KG1 (cell line): ENCODE data around the gene RAPH1.
A peak's percentile ranks its signal among the peaks of the same experiment; 100 is the strongest.
"Not testable (repeated sequence)": the region's sequence is repeated elsewhere in the genome, so short reads cannot be mapped to it uniquely, and the experiment has no call there.

Experiments
- DNase-seq: peaks from one replicate; lab custom pipeline; 2025; lab: John Stamatoyannopoulos, UW

Gene RAPH1

DNA sequence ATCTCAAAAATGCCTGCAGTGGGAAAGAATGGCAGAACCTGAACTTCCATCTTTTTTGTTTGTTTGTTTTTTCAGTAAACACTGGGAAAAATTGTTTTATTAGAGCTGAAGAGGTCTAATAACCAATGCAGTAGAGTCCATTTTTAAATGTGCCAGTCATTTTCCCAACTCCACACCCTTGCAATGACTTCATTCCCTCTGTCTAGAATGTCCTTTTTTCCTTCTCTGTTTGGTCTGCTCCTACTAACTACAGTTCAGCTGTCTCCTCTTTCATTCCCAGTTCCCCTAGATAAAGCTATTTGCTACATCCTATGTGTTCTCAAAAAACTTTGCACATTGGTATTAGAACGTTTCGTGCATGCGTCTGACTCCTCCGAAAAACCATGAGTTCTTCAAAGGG, 9.3 kb upstream of the RAPH1 start:
- DNase-seq: no peak

GRCh38 chr2:203543898-203544328, 8.8 kb upstream of the RAPH1 start:
- no peak for DNase-seq

DNA sequence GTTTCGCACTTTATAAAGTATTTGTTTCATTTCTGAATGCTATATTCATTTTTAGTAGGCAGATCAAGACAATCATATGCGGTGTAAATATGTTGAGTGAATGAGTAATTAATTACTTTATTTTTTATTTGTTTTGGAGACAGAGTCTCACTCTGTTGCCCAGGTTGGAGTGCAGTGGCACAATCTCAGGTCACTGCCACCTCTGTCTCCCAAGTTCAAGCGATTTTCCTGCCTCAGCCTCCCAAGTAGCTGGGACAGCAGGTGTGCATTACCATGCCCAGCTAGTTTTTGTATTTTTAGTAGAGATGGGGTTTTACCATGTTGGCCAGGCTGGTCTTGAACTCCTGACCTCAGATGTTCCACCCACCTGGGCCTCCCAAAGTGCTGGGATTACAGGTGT, 5.5 kb upstream of the RAPH1 start:
- not testable (repeated sequence) for DNase-seq

- not testable (repeated sequence) for DNase-seq
Observed at GRCh38 chr2:203538237-203538636, 3.1 kb upstream of the RAPH1 start.

GRCh38 chr2:203536586-203536951, 1.5 kb upstream of the RAPH1 start:
- DNase-seq: not testable (repeated sequence)

- DNase-seq: no peak
Observed at GRCh38 chr2:203535784-203536585, 884 bp upstream of the RAPH1 start.

- no peak for DNase-seq
Observed at GRCh38 chr2:203534621-203535077, 452 bp downstream of the RAPH1 start.

DNA sequence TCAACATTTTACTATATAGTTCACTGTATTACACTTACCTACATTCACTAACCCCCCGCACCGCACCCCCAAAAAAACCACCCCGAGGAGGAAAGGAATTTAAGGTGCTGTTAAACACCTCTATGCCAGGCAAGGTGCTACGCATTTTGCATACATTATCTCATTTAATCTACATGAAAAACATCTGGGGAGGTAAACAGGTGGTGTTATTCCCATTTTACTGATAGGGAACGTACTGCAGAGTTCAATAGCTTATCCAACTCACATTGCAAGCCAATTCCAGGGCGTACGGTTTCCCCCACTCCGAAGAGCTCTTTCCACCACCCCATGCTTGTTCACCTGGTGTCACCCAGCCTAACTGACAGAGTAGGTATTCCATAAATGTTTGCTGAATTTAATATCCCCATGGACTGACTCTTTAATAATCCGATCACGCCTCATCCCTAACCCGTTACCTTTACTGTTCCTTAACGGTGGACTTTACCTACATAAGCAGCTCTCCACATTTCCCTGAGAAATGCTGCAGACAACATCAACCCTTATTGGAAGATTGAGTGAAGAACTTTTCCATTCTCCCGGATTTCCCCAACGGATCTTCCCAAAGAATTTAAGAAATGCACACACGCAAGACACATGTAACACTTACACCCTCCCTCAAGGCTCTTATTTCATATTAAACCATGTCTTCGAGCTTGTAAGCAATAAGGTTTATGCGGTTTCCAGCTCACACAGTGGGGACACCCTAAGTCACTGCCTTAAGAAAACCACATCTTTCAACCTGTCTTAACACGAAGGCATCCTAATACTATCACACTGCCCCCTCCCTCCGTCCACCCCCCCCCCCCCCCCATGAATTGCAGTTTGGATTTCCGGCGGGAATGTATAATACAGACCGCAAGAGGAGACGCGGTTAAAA, 1.2 kb downstream of the RAPH1 start:
- DNase-seq: no peak

- DNase-seq: no peak
Observed at GRCh38 chr2:203532957-203533658, 2.0 kb downstream of the RAPH1 start.

DNA sequence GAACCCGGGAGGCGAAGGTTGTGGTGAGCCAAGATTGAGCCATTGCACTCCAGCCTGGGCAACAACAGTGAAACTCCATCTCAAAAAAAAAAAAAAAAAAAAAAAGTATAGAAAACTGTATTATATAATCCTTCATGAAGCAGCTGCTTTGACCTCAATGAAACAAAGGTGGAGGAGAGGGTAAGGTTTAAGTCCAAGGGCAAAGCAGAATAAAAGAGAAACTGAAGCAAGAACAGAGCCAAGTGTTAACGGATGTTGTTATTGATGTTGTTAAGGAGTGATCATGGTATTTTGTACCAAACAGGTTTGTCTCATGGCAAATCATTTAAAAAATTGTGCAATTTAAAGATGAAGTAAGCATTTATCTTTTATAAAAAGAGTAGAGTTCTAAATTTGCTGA, 7.4 kb downstream of the RAPH1 start:
- no peak for DNase-seq

DNA sequence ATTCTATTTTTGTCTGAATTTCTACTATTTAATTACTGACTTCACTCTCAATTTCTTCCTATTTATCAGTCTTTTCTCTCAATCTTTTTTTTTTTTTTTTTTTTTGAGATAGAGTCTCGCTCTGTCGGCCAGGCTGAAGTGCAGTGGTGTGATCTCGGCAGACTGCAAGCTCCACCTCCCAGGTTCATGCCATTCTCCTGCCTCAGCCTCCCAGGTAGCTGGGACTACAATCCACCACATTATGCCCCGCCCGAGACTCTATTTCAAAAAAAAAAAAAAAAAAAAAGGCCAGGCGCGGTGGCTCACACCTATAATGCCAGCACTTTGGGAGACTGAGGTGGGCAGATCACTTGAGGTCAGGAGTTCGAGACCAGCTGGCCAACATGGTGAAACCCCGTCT, 21.8 kb downstream of the RAPH1 start:
- DNase-seq: not testable (repeated sequence)

- no peak for DNase-seq
Observed at GRCh38 chr2:203510941-203511305, 24.2 kb downstream of the RAPH1 start.

GRCh38 chr2:203510256-203510940, 24.7 kb downstream of the RAPH1 start:
- DNase-seq: no peak

DNA sequence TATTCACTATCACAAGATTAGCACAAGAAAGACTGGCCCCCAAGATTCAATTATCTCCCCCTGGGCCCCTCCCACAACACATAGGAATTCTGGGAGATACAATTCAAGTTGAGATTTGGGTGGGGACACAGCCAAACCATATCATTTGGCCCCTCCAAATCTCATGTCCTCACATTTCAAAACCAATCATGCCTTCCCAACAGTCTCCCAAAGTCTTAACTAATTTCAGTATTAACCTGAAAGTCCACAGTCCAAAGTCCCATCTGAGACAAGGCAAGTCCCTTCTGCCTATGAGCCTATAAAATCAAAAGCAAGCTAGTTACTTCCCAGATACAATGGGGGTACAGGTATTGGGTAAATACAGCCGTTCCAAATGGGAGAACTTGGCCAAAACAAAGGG, 31.6 kb downstream of the RAPH1 start:
- DNase-seq: not testable (repeated sequence)

- no peak for DNase-seq
Observed at GRCh38 chr2:203501873-203502272, 33.2 kb downstream of the RAPH1 start.

- peak; percentile 16 for DNase-seq
Observed at GRCh38 chr2:203500951-203501350, 34.1 kb downstream of the RAPH1 start.

- DNase-seq: no peak
Observed at GRCh38 chr2:203500297-203500696, 34.8 kb downstream of the RAPH1 start.

- no peak for DNase-seq
Observed at GRCh38 chr2:203498161-203498560, 36.9 kb downstream of the RAPH1 start.

DNA sequence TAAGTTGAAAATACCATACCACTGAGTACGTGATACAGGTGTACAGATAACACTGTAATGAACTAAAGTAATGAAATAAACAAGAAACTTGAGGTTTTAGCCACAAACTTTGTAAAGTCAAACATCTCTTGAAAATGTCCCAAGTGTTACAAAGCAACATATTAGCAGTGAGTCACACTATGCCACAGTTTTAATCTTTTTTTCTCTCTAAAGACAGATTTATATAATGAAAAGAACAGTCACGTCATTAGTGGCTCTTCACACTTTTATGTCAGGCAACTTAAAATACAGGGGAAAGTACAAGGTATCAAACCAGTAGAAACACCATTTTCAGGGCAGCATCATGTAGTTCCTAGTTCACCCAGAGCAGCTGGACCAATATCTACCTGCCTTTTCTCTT, 42.1 kb downstream of the RAPH1 start:
- no peak for DNase-seq

GRCh38 chr2:203490391-203490790, 44.7 kb downstream of the RAPH1 start:
- no peak for DNase-seq

DNA sequence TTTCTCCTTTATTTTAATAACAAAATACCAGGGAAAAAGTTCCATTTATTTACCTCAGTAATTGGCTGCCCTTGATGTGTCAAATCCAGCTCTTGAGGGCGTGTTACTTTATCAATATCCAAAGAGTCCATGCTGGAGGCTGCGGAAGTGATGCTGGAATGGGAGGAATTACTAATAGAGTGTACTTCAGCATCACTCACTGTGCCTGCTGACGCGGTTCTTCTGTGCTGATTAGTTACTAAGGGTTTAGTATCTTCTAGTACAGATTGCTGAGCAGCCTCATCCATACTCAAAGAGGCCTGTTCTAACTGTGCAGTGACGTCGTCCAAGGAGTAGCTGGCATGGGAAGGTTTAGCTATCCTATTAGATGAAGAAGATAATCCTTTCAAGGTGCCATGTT, 45.6 kb downstream of the RAPH1 start:
- DNase-seq: no peak
